Activated CD4-positive, alpha-beta T cell treated with anti-CD3 and anti-CD28 coated beads for 1 hour (primary cell): Measurements from ENCODE around the gene JCAD.
"Not testable (repeated sequence)": the region's sequence is repeated elsewhere in the genome, so short reads cannot be mapped to it uniquely, and the experiment has no call there.

Source experiments
- DNase-seq: peaks from one replicate; pipeline ENCODE4 v3.0.0-alpha.2; 2020

The JCAD gene, protein sequence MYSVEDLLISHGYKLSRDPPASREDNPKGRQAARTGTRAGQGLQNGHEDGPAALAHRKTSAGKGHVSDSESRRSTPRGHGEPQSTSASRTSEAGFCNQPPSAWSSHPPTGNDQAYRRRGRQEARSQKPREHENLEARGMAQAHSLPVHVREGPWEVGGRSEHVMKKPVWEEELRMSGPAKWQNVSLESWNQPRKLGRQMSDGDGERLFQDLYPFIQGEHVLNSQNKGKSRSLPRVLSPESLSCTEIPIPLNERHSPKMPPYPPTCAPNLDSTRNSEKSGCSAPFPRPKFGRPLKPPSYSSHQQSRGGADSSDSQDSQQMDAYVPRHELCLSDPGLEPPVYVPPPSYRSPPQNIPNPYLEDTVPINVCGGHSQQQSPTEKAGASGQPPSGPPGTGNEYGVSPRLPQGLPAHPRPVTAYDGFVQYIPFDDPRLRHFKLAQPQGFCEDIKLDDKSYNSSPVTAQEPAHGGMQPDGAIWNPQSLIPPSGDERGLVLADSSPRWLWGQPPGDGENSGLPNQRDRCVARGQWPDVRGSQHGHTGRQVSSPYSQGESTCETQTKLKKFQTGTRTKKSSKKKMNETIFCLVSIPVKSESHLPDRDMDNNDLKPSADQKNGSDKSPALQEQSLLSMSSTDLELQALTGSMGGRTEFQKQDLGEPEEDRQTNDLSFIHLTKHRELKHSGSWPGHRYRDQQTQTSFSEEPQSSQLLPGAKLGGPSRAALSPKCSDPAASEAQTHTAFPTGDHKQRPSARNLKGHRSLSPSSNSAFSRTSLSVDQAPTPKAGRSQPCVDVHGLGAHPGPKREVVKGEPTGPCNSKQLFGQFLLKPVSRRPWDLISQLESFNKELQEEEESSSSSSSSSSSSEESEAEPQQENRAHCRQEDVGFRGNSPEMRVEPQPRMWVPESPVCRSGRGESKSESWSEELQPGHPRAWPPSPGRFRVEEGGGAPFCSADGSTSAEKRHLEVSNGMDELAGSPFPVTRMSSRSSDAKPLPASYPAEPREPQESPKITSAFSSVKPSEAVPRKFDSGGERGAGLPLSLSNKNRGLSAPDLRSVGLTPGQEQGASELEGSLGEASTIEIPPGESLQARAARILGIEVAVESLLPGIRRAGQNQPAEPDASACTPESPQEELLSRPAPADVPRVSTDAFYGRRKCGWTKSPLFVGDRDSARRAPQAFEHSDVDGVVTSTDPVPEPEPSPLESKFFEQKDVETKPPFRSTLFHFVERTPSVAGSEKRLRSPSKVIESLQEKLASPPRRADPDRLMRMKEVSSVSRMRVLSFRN (N-terminal part only)

DNA sequence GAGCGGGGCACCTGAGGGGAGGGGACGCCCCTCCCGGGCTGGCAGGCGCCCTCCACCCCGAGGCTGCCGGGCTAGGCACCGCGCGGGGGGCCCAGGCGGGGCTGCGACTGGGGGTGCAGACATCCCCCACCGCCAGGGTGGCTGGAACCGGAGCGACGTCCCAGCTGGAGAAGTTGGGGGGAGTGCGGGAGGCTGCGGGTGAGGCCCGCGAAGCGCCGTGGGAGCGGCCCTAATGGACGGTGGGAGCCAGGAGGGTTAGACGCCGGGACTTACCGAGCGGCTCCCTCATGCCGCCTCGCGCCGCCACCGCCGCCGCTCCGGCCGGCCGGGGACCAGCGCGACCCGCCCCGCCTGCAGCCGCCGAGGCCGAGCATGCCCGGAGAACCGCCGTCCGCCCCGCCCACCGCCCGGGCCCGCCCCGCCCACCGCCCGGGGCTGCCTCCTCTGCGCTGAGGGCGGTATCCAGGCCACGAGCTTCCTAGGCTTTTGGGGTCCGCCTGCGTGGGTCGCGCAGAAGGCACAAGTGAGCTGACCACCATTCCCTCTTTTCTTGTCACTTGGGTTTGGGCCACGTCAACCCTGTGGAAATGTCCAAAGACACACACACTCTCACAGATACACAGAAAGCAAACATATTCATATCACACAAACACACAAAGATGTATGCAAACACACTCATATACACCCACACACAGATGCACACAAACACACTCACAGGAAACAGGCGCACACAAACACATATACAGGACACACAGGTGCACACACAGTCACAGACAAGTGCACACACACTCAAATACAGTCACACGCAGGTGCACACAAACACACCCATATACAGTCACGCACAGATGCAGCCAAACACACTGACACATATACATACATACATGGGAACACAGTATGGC is at the start of gene JCAD:
JCAD (minus strand) TSS at position 378 of the 899 bp plus-strand sequence. CDS start 11,774 bp downstream, outside the sequence.
- DNase-seq = no peak

DNA sequence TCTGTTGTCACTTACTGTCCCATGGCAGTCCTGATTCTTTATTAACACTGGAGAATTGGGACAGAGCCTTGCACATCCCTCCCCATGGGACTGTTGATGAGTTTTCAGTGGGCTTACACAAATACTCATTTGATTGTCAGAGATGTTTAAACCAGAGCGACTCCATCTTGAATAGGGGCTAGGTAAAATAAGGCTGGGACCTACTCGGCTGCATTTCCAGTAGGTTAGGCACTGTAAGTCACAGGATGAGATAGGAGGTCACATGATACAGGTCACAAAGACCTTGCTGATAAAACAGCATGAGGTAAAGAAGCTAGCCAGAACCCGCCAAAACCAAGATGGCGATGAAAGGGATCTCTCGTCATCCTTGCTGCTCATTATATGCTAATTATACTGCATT is 47.6 kb upstream of the JCAD start:
- DNase-seq = no peak

DNA sequence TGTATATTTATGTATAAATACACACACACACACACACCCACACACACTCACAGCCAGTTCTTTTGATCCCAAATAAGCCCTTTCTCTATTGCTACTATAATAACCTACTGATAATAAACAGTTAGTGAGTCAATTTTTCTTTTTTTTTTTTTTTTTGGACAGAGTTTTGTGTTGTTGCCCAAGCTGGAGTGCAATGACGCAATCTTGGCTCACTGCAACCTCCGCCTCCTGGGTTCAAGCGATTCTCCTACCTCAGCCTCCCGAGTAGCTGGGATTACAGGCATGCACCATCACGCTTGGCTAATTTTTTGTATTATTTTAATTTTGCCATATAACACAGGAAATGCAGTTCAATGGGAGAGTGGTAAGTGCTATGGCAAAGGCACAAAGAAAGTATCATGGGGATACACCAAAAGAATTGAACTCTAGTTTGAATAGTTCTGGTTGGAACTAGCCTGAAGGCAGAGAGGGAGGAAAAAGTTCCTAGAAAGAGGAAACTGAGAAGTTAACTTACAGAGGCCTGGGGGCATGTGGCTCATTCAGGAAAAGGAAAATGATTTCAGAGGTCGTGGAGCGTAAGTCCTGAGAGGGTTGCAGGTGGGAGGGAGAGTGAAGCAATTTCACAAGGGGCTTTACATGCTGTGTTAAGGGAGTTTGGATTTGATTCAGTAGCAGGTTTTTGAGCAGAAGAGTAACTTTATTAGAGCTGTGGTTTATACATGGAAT is 44.4 kb upstream of the JCAD start:
- no peak for DNase-seq

DNA sequence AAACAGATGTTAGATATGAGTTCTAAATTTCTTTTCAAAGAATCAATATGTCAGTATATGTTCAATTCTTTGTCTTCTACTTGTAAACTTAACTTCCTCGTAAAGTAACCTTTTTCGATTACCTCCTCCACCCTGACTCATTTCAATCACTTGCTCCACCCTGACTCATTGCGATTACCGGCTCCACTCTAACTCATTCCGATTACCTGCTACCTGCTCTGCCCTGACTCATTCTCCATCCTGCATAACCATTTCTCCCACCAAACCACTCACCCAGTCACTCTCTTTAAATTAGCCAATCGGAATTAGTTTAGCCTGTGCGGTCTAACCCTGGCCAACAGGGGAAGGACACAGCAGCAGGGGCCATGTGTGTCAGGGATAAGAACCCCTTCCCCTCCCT is 40.3 kb upstream of the JCAD start:
- DNase-seq = not testable (repeated sequence)

DNA sequence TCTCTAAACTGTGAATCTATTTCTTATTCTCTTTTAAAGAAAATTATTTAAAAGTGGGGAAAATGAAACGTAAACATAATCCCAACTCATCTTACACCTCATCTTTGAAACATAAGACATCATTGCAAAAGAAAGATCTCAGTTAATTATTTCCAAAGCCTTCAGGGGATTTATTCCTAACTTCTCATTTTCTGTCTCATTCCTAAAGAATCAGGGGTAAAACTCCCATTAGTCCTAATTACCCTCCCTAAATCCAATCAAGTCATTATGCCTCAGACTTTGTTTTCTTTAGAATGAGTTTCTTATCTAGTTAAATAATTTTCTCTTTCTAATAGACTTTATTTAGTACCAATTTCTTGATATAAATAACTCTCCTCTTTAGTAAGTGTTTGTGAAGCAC is 39.7 kb upstream of the JCAD start:
- DNase-seq = no peak

DNA sequence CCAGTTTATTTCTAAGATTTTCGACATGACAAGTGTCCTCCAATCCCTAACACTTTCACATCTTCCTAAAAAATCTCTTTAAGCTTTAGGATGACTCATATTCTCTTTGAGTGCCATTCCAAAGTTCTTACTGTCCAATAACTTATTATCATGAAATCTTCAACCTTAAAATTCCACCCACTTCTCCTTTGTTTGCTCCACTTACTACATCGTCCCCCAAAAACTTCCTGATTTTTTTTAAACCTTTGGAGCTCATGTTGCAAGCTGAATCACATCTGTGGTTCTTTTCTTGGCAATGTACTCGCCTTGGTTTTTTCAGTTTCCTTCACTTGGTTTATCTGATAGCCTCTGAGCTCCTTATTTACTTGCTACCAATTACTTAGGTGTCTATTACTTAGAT is 39.2 kb upstream of the JCAD start:
- DNase-seq = no peak

DNA sequence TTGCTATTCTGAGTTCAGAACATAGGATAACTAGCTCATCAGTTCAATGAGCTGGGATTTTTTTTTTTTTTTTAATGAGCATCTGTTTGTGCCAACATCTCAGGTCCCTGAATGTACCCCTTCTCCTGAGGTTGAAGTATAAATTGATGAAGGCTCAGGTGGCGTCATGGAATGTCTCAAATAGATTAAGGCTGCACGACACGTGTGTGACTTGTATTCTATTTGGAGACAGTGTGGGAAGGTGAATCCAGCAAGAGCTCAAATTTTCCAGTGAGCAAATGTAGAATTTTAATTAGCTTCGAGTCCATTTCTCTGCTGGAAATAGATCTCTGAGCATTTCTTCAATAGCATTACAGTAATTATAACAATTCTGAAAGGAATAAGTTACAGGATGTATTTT is 37.2 kb upstream of the JCAD start:
- DNase-seq = no peak

DNA sequence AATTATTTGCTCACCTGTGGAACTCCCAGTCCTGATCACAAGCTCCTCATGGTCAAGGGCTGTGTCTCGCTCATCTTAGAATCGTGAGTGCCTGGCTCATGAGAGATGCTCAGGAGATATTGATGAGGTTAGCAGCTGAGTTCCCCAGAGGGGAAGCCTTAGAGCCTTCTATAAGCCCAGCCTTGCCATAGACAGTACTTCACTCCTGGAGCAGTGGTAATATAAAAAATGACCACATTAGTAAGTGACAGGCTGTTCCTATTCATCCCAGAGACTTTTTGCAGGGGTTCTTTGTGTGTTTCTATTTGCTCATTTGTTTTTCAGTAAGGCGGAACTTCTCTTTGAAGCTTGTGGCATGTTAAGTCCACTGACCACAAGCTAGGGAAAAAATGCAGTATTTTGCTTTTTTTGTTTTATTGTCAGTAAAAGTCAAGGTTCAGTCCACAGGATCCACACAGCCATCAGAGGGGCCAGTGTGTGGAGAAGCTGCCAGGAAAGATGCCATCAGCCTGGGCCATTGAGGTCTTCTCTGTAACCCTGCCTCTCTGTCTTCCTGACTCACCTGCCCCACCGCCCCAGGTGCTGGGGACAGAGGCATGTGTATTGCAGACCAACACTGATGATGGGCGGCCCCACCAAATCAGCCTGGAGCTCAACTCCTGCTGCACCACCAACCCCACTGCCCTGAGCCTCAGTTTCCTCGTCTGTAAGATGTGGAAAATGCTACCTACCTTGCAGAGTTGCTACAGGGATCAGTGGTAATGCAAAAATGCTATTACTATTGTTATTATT is 36.4 kb upstream of the JCAD start:
- DNase-seq = no peak

DNA sequence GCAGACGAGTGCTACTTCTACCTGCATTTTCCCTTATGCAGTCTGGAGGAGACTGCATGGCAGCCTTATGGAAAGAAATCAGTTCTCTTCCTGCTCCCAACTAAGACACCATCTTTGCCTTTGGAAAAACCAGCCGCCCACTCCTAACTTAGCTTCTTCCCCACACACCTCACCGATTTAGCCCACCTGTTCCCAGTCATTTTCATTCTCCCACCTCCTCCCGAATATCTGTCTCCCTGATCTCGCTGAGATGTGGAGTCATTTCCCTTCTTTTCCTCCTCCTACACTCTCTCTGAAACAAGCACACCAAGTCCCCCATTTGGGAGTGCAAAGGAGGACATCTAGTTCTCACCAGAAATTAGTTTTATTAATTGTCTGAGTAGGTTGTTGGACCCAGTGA is 35.2 kb upstream of the JCAD start:
- no peak for DNase-seq

DNA sequence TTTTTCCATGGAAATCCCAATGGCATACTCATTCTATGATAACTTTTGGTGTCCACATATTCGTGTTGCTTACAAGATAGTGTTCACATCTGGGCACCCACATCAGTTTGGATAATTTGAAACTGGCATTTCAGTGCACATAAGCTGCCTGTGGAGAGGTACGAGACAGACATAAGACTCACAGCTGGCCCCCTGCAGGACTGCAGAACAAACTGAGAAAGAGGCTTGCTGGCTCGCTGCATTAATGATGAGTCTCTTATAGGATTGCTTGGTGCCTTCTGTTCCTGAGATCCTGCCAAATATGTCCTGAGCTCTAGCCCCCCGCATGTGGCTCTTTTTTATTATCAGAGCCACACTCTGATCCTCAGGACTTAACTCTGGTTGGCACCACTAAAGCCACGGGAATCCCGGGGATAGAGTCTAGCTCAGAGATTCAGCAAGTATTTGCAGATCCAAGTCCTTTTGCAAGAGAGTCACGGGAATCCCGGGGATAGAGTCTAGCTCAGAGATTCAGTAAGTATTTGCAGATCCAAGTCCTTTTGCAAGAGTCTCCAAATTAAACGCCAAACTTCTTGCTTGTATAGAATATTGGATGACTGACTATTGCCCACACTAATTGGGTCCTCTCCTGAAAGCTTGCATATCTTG is 34.0 kb upstream of the JCAD start:
- no peak for DNase-seq

DNA sequence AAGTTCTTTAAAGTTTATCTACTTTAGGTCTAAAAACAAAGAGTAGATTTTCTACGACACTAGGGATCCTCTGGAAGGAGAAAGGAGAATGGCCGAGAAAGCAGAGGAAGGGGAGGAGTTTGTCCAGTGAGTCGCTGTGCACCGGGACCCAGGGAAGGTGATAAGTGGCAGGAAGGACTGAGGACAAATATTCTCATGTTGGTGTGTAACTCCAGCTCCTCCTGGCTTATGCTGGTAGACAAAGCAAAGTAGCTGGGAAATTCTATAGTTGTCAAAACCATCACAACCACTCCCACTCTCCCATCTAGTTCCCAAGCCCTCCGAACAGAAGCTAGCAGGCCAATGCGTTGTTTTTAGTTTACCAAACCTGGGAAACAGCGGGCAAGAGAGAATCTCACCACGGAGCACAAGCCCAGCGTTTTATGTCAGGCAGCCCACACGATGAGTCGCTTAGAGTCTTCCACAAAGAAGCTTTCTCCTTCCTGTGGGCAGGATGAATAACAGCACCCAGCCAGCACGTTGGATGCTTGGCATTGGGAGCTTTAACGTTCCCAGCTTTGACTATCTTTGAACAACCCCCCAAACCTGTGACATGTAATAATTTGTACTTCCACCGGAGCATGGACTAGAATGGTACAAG is 32.9 kb upstream of the JCAD start:
- no peak for DNase-seq

DNA sequence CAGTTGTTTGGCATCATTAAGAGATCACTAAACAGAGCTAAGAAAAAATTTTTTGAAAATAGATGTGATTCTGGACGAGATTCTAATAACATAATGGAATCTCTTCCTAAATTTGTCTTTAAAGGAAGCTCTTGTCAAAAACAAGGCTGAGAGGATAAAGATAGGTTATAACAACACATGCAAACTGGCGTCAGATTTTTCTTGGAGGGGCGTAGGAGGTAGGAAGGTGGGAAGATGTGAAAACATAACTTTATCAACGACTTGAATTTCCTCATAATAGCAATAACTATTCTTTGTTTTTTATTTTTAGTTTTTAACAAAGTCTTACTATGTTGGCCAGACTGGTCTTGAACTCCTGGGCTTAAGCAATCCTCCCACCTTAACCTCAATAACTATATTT is 31.8 kb upstream of the JCAD start:
- no peak for DNase-seq

DNA sequence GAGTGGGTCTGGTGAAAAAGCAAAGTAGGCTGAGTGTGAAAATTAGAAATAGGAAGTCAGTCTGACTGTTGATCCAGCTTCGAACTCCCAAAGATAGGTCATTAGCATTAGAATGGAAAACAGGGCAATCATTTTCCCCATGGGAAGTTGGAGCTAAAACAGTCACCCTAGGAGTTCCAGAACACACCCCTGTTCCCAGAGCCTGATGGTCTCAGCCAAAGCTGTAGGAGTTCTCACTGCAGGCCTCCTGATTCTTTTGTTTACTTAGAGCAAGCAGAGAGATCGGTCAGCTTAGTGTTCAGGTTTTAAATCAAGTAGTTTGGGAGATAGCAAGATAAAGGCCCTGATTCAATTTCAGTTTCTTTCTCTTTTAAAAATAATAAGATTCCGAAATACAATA is 28.8 kb upstream of the JCAD start:
- DNase-seq = no peak

DNA sequence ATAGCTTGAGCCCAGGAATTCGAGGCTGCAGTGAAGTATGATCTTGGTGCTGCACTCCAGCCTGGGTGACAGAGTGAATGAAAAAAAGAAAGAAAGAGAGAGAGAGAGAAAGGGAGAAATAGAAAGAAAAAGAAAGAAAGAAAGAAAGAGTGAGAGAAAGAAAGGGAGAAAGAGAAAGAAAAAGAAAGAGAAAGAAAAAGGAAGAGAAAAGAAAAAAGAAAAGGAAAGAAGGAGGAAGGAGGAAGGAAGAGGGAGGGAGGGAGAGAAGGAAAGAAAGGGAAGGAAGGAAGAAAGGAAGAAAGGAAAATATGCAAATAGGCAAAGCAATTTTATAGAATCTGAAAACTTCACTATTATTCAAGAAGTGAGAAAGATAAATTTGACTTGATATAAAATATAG is 24.5 kb upstream of the JCAD start:
- DNase-seq = no peak

DNA sequence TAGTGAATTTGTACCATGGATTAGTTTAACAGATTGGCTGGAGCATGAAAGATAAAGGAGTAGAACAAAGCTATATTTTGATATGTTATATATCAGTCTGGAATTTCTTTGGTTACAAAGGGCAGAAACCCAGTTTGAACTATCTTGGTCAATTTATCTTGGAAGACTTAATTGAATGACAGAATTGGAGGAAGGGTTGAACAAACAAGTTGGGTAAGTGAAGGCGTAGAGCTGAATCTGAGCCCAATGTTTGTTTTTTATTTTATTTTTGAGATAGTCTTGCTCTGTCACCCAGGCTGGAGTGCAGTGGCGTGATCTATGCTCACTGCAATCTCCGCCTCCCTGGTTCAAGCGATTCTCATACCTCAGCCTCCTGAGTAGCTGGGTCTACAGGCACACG is 21.8 kb upstream of the JCAD start:
- DNase-seq = no peak

DNA sequence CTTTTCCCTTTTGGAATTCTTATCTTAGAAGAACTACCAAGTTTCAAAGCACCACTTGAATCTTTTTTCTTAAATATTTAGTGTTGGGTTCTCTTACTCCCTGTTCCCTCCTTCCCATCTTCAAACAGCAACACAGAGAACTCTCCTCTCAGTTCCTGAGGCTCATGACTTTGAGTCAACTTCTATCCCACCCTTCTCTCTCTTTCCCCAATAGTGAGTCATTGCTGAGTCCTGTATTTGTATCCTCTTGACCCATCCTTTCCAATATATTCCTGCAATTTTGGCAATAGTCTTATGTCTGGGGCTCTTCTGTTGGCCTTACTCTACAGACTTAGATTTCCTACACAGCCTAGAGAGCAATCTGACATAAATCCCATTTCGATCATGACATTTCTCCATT is 20.8 kb upstream of the JCAD start:
- no peak for DNase-seq

DNA sequence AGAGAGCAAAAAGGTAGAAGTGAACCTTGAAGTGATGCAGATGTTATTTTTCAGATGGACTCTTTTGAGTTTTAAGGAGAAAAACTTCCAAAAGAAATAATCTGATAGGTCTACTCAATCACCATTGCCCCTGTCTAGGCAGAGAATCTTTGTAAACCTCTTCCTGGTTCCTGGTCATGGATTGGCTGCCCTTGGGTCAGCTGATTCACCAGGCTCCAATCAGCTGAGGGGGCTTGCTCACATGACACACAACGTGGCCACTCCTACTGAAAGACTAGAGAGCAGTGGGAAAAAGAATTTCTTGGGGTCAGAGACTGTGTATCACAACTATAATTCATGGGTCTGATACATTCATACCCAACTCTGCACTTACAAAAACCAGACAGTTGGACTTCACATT is 20.0 kb upstream of the JCAD start:
- DNase-seq = no peak

DNA sequence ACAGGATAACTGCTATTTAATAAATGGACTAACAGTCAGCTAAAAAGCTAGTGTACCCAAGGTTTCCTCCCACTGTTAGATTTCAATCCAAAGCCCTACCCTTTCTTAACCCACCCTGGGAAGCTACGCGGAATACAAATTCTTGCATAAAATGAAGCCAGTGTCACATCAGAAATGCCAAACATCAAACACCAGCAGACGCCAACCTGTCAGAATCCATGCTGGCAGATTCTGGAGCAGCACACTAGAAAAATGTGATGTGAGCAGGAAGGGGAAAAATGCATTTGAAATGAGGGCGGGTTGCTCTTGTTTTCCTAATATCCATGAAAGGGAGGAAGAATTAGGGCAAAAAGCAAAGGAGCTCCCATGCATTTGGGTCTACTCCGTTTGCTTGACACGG is 16.1 kb upstream of the JCAD start:
- DNase-seq = no peak

DNA sequence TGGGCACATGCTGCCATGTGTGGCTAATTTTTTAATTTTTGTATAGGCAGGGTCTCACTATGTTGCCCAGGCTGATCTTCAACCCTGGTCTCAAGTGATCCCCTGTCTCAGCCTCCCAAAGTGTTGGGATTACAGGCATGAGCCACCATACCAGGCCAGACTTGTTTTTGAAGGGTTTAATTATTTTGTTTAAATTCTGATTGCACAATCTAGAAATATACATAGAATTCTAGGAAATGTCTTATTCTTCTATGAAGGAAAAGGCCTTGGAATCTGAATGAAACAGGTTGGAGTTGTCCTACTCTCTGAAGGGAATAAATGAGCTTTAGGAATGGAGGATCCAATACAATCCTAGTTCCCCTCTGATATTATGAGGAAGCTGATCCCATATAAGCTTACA is 15.5 kb upstream of the JCAD start:
- no peak for DNase-seq

DNA sequence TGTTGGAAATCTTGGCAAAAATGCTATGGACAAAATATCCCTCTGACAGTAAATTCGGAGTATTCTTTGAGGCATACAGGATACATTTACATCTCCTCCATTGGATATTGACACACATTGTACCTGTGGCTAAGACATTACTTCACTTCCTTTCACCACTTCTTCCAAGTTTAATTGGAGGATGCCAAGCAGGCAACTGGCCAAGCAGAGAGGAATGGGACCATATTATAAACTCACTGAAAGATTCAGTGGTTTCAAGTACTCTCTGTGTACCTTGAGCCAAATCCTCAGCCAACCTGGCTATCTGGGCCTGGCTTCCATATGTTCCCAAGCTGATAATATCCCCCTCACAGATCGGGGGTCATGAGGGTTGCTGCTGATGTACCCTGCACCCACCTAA is 14.7 kb upstream of the JCAD start:
- no peak for DNase-seq
